Measurements from ENCODE around the gene LCE3B. TPM values are rescaled to one million over a fixed set of nuclear protein-coding genes. Genes with fewer than 3 reads are reported as not detected.
A peak's percentile ranks its signal among the peaks of the same experiment; 100 is the strongest.

LCE3B gene
- total RNA-seq, 4 donors from 2014 or later, result not detected

GRCh38 chr1:152640351-152640750, 26.7 kb downstream of the LCE3B start:
- H3K4me3 ChIP-seq, result no peak overlapping the region
- 17 to 80% methylated on average over 1 of the region's 1 CpG for WGBS, 2 donors (ENCODE audit: low coverage in 1 of 2)
- TF ChIP-seq POLR2A (IDR thresholded peaks at IDR 0.05) (no peak), POLR2AphosphoS5 (IDR thresholded peaks at IDR 0.05) (no peak), EP300 (IDR thresholded peaks at IDR 0.05) (no peak)
- TF ChIP-seq, protein P1, sequence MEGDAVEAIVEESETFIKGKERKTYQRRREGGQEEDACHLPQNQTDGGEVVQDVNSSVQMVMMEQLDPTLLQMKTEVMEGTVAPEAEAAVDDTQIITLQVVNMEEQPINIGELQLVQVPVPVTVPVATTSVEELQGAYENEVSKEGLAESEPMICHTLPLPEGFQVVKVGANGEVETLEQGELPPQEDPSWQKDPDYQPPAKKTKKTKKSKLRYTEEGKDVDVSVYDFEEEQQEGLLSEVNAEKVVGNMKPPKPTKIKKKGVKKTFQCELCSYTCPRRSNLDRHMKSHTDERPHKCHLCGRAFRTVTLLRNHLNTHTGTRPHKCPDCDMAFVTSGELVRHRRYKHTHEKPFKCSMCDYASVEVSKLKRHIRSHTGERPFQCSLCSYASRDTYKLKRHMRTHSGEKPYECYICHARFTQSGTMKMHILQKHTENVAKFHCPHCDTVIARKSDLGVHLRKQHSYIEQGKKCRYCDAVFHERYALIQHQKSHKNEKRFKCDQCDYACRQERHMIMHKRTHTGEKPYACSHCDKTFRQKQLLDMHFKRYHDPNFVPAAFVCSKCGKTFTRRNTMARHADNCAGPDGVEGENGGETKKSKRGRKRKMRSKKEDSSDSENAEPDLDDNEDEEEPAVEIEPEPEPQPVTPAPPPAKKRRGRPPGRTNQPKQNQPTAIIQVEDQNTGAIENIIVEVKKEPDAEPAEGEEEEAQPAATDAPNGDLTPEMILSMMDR (IDR thresholded peaks at IDR 0.05), result no peak
- H3K9me3 ChIP-seq, result peaks cover 0 to 5% (median 0%) of the 10 kb centered on the region in 3 donors
- H3K36me3 ChIP-seq, result no peaks in the 10 kb centered on the region
- ATAC-seq, result no peak
- no peak overlapping the region for H3K27ac ChIP-seq
- H3K4me1 ChIP-seq, result no peaks in the 10 kb centered on the region
- H3K27me3 ChIP-seq, result no peaks in the 10 kb centered on the region

GRCh38 chr1:152643945-152644344, 30.3 kb downstream of the LCE3B start:
- Histone ChIP-seq H3K36me3 (no peaks in the 10 kb centered on the region), H3K27ac (no peak overlapping the region), H3K9me3 (peaks cover 0 to under 1% (median 0%) of the 10 kb centered on the region in 3 donors), H3K4me3 (no peak overlapping the region), H3K27me3 (no peaks in the 10 kb centered on the region), H3K4me1 (no peaks in the 10 kb centered on the region)
- TF ChIP-seq EP300 (IDR thresholded peaks at IDR 0.05) (no peak), POLR2AphosphoS5 (IDR thresholded peaks at IDR 0.05) (no peak), POLR2A (IDR thresholded peaks at IDR 0.05) (no peak)
- TF ChIP-seq, protein P1 (IDR thresholded peaks at IDR 0.05), result no peak
- WGBS, 2 donors (ENCODE audit: low coverage in 1 of 2), result 52 to 83% methylated on average over 1 to 3 of the region's 3 CpGs
- ATAC-seq, result no peak

- TF ChIP-seq EP300 (IDR thresholded peaks at IDR 0.05) (no peak), POLR2AphosphoS5 (IDR thresholded peaks at IDR 0.05) (no peak), POLR2A (IDR thresholded peaks at IDR 0.05) (no peak)
- TF ChIP-seq, protein P1 (IDR thresholded peaks at IDR 0.05), result no peak
- Histone ChIP-seq H3K36me3 (no peaks in the 10 kb centered on the region), H3K9me3 (no peaks in the 10 kb centered on the region)
These were observed 31.5 kb downstream of the LCE3B start for GRCh38 chr1:152645146-152645545.

GRCh38 chr1:152646656-152647055, 33.0 kb downstream of the LCE3B start:
- H3K4me3 ChIP-seq, result no peak overlapping the region
- no peaks in the 10 kb centered on the region for H3K9me3 ChIP-seq
- H3K36me3 ChIP-seq, result no peaks in the 10 kb centered on the region
- H3K27ac ChIP-seq, result no peak overlapping the region
- TF ChIP-seq, protein P1 (IDR thresholded peaks at IDR 0.05), result no peak
- TF ChIP-seq POLR2A (IDR thresholded peaks at IDR 0.05), result no peak
- TF ChIP-seq POLR2AphosphoS5 (IDR thresholded peaks at IDR 0.05), result no peak
- no peak for TF ChIP-seq EP300 (IDR thresholded peaks at IDR 0.05)
- ATAC-seq, result no peak
- no peaks in the 10 kb centered on the region for H3K27me3 ChIP-seq
- H3K4me1 ChIP-seq, result no peaks in the 10 kb centered on the region

More at GRCh38 chr1:152645146-152645545, 31.5 kb downstream of the LCE3B start:
- Histone ChIP-seq H3K27me3 (no peaks in the 10 kb centered on the region), H3K4me3 (no peak overlapping the region), H3K27ac (no peak overlapping the region), H3K4me1 (no peaks in the 10 kb centered on the region)
- whole genome bisulfite sequencing, 2 donors (ENCODE audit: low coverage in 1 of 2), result 50 to 51% methylated on average over 2 of the region's 3 CpGs
- no peak for ATAC-seq

GRCh38 chr1:152654110-152654509, 40.5 kb downstream of the LCE3B start:
- Histone ChIP-seq H3K27me3 (no peaks in the 10 kb centered on the region), H3K9me3 (no peaks in the 10 kb centered on the region), H3K4me3 (no peak overlapping the region), H3K36me3 (no peaks in the 10 kb centered on the region), H3K4me1 (no peaks in the 10 kb centered on the region), H3K27ac (no peak overlapping the region)
- WGBS, 2 donors (ENCODE audit: low coverage in 1 of 2), result 28 to 31% methylated on average over 10 of the region's 10 CpGs
- no peak for ATAC-seq
- TF ChIP-seq, protein P1 (IDR thresholded peaks at IDR 0.05), result peak in 3 of 4 experiments; percentile 9 to 55 (median 19)
- TF ChIP-seq POLR2A (IDR thresholded peaks at IDR 0.05), result no peak
